M059J (cell line): Measurements from ENCODE around the gene ITGA5. TPM values are rescaled to one million over a fixed set of nuclear protein-coding genes. Genes with fewer than 3 reads are reported as not detected.

ENCODE experiments used
- DNase-seq: peaks from one replicate; pipeline ENCODE4 v3.0.0-alpha.2; 2012; ENCODE audit warnings: low read depth
- total RNA-seq: library from RNA; depleted of rRNA; stranded (reverse); fragments of >200 nt; shearing (Covaris generic); gene quantifications from 2 replicates; pipeline ENCODE4 v1.2.3, GENCODE V29; 2014

Gene ITGA5
- total RNA-seq, 1 experiment from 2014 or later = 625 TPM

- no peak for DNase-seq
Observed at GRCh38 chr12:54389134-54389508, 29.9 kb downstream of the ITGA5 start.

- no peak for DNase-seq
Observed at GRCh38 chr12:54388237-54389133, 30.6 kb downstream of the ITGA5 start.

GRCh38 chr12:54387114-54387467 lies 32.0 kb downstream of the ITGA5 start:
- DNase-seq = no peak

- DNase-seq = no peak
Observed at GRCh38 chr12:54386403-54387113, 32.5 kb downstream of the ITGA5 start.

GRCh38 chr12:54385251-54385914 lies 33.7 kb downstream of the ITGA5 start:
- no peak for DNase-seq

GRCh38 chr12:54384591-54385041 lies 34.5 kb downstream of the ITGA5 start, which contains the start of gene ZNF385A:
ZNF385A (minus strand) TSS chr12:54384733; CDS start chr12:54384514, 219 bp downstream.
- DNase-seq = peak; percentile 32

GRCh38 chr12:54383041-54383609 lies 35.9 kb downstream of the ITGA5 start:
- peak; percentile 95 for DNase-seq

GRCh38 chr12:54381136-54381535 lies 37.9 kb downstream of the ITGA5 start:
- no peak for DNase-seq

GRCh38 chr12:54379398-54380201 lies 39.5 kb downstream of the ITGA5 start:
- DNase-seq = peak; percentile 87

- DNase-seq = peak; percentile 67
Observed at GRCh38 chr12:54378796-54379397, 40.2 kb downstream of the ITGA5 start.

- no peak for DNase-seq
Observed at GRCh38 chr12:54377797-54378515, 41.1 kb downstream of the ITGA5 start.

GRCh38 chr12:54377007-54377406 lies 42.1 kb downstream of the ITGA5 start:
- no peak for DNase-seq

GRCh38 chr12:54376596-54376995 lies 42.5 kb downstream of the ITGA5 start:
- no peak for DNase-seq

- no peak for DNase-seq
Observed at GRCh38 chr12:54375259-54375579, 43.8 kb downstream of the ITGA5 start.

GRCh38 chr12:54374562-54375258 lies 44.4 kb downstream of the ITGA5 start:
- DNase-seq = no peak

GRCh38 chr12:54373649-54374561 lies 45.2 kb downstream of the ITGA5 start:
- DNase-seq = peak; percentile 43

- no peak for DNase-seq
Observed at GRCh38 chr12:54372113-54372806, 46.8 kb downstream of the ITGA5 start.
